Muscle of leg (tissue), 11 donors: ENCODE results near the gene SETBP1. TPM values are rescaled to one million over a fixed set of nuclear protein-coding genes. Genes with fewer than 3 reads are reported as not detected.

ENCODE experiments used
- DNase-seq: peaks from one replicate; pipeline ENCODE4 v3.0.0; 2013
- H3K27ac ChIP-seq: one replicate; pipeline ENCODE4 v1.5.1; 2013; ENCODE audit warnings: mild to moderate bottlenecking, low read length, control low read depth
- H3K27me3 ChIP-seq: one replicate; pipeline ENCODE4 v1.6.1; 2013; ENCODE audit warnings: low read length; ENCODE audit not compliant: control insufficient read depth, insufficient read depth
- H3K36me3 ChIP-seq: one replicate; pipeline ENCODE4 v1.6.1; 2013; ENCODE audit warnings: low read length; ENCODE audit not compliant: control insufficient read depth, insufficient read depth
- H3K4me1 ChIP-seq: one replicate; pipeline ENCODE4 v1.6.1; 2013; ENCODE audit warnings: low read length; ENCODE audit not compliant: control insufficient read depth, insufficient read depth
- H3K4me3 ChIP-seq: one replicate; pipeline ENCODE4 v1.5.1; 2013; ENCODE audit warnings: low read length, control low read depth
- H3K9me3 ChIP-seq: replicated peaks from 2 replicates; pipeline ENCODE4 v1.6.1; 2013; ENCODE audit warnings: low read depth, low read length; ENCODE audit not compliant: control insufficient read depth
- WGBS: methylation state at CpG from one replicate; pipeline ENCODE4 v1.1.5; 2013; ENCODE audit warnings: missing lambda C conversion rate; ENCODE audit not compliant: insufficient coverage; 5-methylcytosine and 5-hydroxymethylcytosine counted together
- polyA plus RNA-seq, 8 donors: library from polyadenylated mRNA; unstranded; fragments of 120-200 nt; gene quantifications; one replicate each; pipeline versions ENCODE4 v1.2.1 to v1.2.3, GENCODE V29; 2013; ENCODE audit warnings: inconsistent platforms in 1 of 8, low replicate concordance in 1 of 8; ENCODE audit not compliant: insufficient read length in 8 of 8, insufficient read depth in 1 of 8
- total RNA-seq: library from RNA; stranded (reverse); fragments of 120-200 nt; gene quantifications from one replicate; pipeline ENCODE4 v1.2.4, GENCODE V29; 2013

Gene SETBP1
- total and polyA plus RNA-seq, 9 donors = 11.0 to 20.5 (median 16.8) TPM

GRCh38 chr18:45046961-45047360, 366.3 kb downstream of the SETBP1 start:
- H3K9me3 ChIP-seq = no peaks in the 10 kb centered on the region
- no peaks in the 10 kb centered on the region for H3K27me3 ChIP-seq
- H3K36me3 ChIP-seq = peaks cover 2% of the 10 kb centered on the region
- no peak for DNase-seq
- no peak overlapping the region for H3K4me3 ChIP-seq
- WGBS = no CpG with 5 or more reads among the region's 6 CpGs
- peaks cover 5% of the 10 kb centered on the region for H3K4me1 ChIP-seq
- H3K27ac ChIP-seq = no peak overlapping the region

DNA sequence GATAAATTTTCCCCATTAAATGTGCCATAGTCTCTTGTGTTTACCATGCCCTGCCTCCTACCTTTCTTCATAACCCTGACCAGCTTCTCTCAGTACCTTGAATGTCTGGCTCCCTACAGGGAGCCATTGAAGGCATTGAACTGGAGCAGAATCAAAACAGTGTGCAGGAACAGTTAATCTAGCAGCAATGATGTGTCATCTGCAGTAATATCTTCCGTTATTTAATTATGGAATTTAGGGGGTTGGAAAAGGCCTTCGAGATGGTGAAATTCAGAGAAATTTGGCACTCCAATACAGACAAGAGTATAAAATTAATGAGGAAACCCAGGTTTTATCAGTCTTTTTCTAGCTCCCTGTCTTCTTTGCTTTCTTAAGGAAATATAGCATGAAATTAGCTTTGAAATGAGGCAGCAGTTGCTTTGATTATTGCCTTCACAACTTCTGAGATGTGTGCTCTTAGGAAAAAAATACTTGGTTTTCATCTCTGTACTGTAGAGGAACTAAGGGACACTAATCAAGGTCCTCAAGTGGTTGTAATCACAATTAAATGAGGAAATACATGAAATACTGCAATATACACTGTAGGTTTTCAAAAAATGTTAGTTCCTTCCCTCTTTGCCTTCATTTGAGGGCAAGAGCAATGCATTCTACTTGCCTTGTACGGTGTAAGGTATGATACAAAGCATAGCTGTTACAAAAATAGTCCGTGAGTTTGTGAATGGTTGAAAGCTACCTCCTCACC, 369.1 kb downstream of the SETBP1 start:
- no peak overlapping the region for H3K4me3 ChIP-seq
- peaks cover 5% of the 10 kb centered on the region for H3K4me1 ChIP-seq
- peaks cover 2% of the 10 kb centered on the region for H3K36me3 ChIP-seq
- peak overlapping the region; percentile 91 for H3K27ac ChIP-seq
- DNase-seq = no peak
- WGBS = no CpG with 5 or more reads among the region's 4 CpGs
- no peaks in the 10 kb centered on the region for H3K27me3 ChIP-seq
- no peaks in the 10 kb centered on the region for H3K9me3 ChIP-seq

DNA sequence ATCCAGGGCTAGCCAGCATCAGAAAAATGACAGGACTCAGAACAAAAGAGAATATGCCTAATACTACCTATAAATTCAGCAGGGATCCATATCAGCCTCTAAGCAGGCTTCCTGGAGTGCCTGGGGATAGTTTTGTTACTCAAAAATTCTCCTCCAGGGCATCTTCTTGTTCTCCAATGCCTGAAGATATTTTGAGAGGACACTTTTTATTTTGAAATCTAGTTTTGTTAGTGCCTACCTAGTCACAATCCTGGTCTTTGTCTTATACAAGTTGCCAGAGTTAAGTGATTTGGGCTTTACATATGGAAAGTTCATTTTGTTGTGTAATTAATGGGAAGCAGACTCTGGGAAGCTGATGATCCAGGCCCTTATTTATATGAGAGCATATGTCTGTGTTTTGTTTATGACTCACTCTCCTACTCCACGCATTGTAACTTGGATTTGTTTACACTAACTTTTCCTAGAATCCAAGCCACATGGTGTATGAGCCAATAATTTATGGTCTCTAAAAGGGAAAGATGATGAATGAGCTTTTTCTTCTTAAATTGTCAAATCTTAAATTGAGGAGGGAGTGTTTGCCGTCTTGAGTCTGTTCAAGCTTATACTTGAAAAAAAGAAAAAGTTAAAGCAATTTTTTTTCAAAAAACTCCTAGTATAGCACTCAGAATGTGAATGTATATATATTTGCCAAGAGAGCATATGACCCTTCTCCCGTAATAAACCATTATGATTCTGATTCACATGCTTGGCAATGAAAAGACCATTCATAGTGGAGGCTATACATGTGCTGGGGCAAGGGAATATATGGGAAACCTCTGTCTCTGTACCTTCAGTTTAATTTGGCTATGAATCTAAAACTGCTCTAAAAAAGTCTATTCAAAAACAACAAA, 370.3 kb downstream of the SETBP1 start:
- Histone ChIP-seq H3K27ac (peak overlapping the region; percentile 91), H3K4me1 (peaks cover 5% of the 10 kb centered on the region), H3K9me3 (no peaks in the 10 kb centered on the region), H3K36me3 (peaks cover under 1% of the 10 kb centered on the region), H3K27me3 (no peaks in the 10 kb centered on the region), H3K4me3 (no peak overlapping the region)
- WGBS = no CpG with 5 or more reads among the region's 3 CpGs
- DNase-seq = peak; percentile 94

GRCh38 chr18:45054636-45055035, 373.9 kb downstream of the SETBP1 start:
- Histone ChIP-seq H3K9me3 (no peaks in the 10 kb centered on the region), H3K36me3 (no peaks in the 10 kb centered on the region), H3K27me3 (no peaks in the 10 kb centered on the region), H3K4me1 (peaks cover 14% of the 10 kb centered on the region), H3K27ac (no peak overlapping the region), H3K4me3 (no peak overlapping the region)
- WGBS = 81% methylated on average over 3 of the region's 3 CpGs
- DNase-seq = no peak

- DNase-seq = peak; percentile 75
- Histone ChIP-seq H3K4me3 (no peak overlapping the region), H3K9me3 (no peaks in the 10 kb centered on the region), H3K36me3 (no peaks in the 10 kb centered on the region), H3K4me1 (peaks cover 10% of the 10 kb centered on the region), H3K27me3 (no peaks in the 10 kb centered on the region), H3K27ac (no peak overlapping the region)
- no CpG with 5 or more reads among the region's 1 CpG for WGBS
Observed at GRCh38 chr18:45055811-45056210, 375.1 kb downstream of the SETBP1 start.

DNA sequence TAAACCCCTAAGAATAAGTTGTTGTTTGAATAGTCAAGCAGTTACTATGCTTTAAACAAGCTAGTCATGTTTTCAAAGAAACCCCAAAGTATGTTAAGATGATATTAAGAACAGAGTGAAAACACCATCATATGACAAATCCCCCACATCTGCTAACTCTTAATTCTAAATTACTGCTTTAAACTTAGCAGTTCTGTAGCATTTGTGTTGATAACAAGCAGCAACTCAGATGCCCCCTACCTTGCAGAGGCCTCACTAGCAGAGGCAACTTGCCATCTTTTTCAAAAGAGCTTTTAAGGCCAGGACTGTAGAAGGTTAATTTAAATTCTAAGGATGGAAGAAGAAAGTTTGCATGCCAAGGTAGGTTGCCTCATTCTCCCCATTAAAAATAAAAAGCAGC, 376.2 kb downstream of the SETBP1 start:
- Histone ChIP-seq H3K27ac (no peak overlapping the region), H3K9me3 (no peaks in the 10 kb centered on the region), H3K36me3 (no peaks in the 10 kb centered on the region), H3K4me3 (no peak overlapping the region), H3K4me1 (peaks cover 9% of the 10 kb centered on the region), H3K27me3 (no peaks in the 10 kb centered on the region)
- peak; percentile 28 for DNase-seq

GRCh38 chr18:45057955-45058600, 377.4 kb downstream of the SETBP1 start:
- DNase-seq = peak; percentile 77
- H3K4me3 ChIP-seq = no peak overlapping the region
- peak overlapping the region; percentile 45 for H3K27ac ChIP-seq
- H3K36me3 ChIP-seq = peaks cover 2% of the 10 kb centered on the region
- H3K4me1 ChIP-seq = peaks cover 9% of the 10 kb centered on the region
- WGBS = no CpG with 5 or more reads among the region's 4 CpGs
- no peaks in the 10 kb centered on the region for H3K9me3 ChIP-seq
- H3K27me3 ChIP-seq = no peaks in the 10 kb centered on the region

DNA sequence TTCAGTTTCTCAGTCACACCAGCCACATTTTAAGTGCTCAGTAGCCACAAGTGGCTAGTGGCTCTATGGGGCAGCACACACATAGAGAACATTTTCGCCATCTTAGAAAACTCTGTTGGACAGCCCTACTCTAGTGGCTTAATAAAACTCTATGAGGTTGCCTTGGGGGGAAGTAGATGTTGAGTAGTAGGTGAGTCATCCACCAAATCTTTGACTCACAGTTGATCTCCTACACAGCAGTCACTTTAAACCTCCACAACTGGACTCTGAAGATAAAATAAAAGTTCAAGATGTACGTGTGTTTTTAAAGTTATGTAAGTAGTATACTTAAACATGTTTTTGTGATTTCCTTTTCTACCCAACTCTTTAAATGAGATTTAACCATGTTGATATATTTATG, 379.0 kb downstream of the SETBP1 start:
- H3K4me3 ChIP-seq = no peak overlapping the region
- peaks cover 9% of the 10 kb centered on the region for H3K4me1 ChIP-seq
- no peak overlapping the region for H3K27ac ChIP-seq
- peaks cover 11% of the 10 kb centered on the region for H3K36me3 ChIP-seq
- DNase-seq = no peak
- H3K27me3 ChIP-seq = no peaks in the 10 kb centered on the region
- WGBS = no CpG with 5 or more reads among the region's 2 CpGs
- H3K9me3 ChIP-seq = no peaks in the 10 kb centered on the region

DNA sequence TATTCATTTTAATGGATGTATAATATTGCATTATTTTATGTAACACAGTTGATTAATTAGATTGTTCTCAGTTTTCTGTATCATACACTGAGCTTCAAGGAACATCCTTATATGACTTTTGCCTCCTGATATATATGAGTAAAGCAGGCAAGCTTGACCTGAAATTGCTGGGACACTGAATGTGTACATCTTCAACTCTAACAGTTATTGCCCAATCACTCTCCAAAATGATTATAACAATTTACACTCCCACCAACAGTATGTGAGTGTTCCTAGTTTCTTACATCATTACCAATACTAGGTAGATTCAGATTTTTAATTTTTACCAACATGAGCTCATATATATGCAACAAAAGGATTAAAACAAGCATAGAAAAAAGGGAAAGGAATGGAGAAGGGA, 379.4 kb downstream of the SETBP1 start:
- Histone ChIP-seq H3K27me3 (no peaks in the 10 kb centered on the region), H3K4me3 (no peak overlapping the region), H3K4me1 (peaks cover 9% of the 10 kb centered on the region), H3K9me3 (no peaks in the 10 kb centered on the region), H3K27ac (no peak overlapping the region), H3K36me3 (peaks cover 11% of the 10 kb centered on the region)
- DNase-seq = no peak

GRCh38 chr18:45061359-45061758, 380.7 kb downstream of the SETBP1 start:
- Histone ChIP-seq H3K4me1 (peaks cover 11% of the 10 kb centered on the region), H3K9me3 (no peaks in the 10 kb centered on the region), H3K36me3 (peaks cover 13% of the 10 kb centered on the region), H3K27ac (no peak overlapping the region), H3K4me3 (no peak overlapping the region), H3K27me3 (no peaks in the 10 kb centered on the region)
- no CpG with 5 or more reads among the region's 2 CpGs for WGBS
- no peak for DNase-seq
